Lung (tissue), 12 donors: Measurements from ENCODE around the gene PTPRU. TPM values are rescaled to one million over a fixed set of nuclear protein-coding genes. Genes with fewer than 3 reads are reported as not detected.

Experiments used
- ATAC-seq: fragments of 200-7000 bp; cut with Tn5 transposase; one replicate; pipeline ENCODE4 v1.9.1; 2020; ENCODE audit warnings: moderate number of reproducible peaks; ENCODE audit not compliant: insufficient read depth, low FRiP score
- DNase-seq, 3 donors: peaks; one replicate each; pipeline ENCODE4 v3.0.0-alpha.2; 2013 to 2017
- H3K27ac ChIP-seq, 2 donors: one replicate each; pipeline ENCODE4 v1.5.1; 2013; ENCODE audit warnings: mild to moderate bottlenecking in 2 of 2, moderate library complexity in 2 of 2, control low read depth in 1 of 2, inconsistent platforms in 1 of 2, low read depth in 1 of 2, low read length in 1 of 2
- H3K27me3 ChIP-seq, 3 donors: one replicate each; pipeline ENCODE4 v1.5.1; 2013; ENCODE audit warnings: low read length in 2 of 3; ENCODE audit not compliant: control insufficient read depth in 3 of 3, insufficient read depth in 3 of 3
- H3K36me3 ChIP-seq, 4 donors: one replicate each; pipeline ENCODE4 v1.5.1; 2013; ENCODE audit warnings: low read length in 4 of 4, mild to moderate bottlenecking in 1 of 4, moderate library complexity in 1 of 4; ENCODE audit not compliant: control insufficient read depth in 4 of 4, insufficient read depth in 4 of 4
- H3K4me1 ChIP-seq, 5 donors: one replicate each; pipeline ENCODE4 v1.5.1; 2013; ENCODE audit warnings: low read length in 5 of 5, mild to moderate bottlenecking in 2 of 5, moderate library complexity in 1 of 5; ENCODE audit not compliant: control insufficient read depth in 5 of 5, insufficient read depth in 5 of 5
- H3K4me3 ChIP-seq: one replicate; pipeline ENCODE4 v1.5.1; 2013; ENCODE audit warnings: mild to moderate bottlenecking, control low read depth, moderate library complexity
- H3K9ac ChIP-seq, 2 donors: one replicate each; pipeline ENCODE4 v1.5.1; 2013; ENCODE audit warnings: low read length in 2 of 2, control low read depth in 1 of 2; ENCODE audit not compliant: insufficient read depth in 1 of 2
- H3K9me3 ChIP-seq, 4 donors: one replicate each; pipeline ENCODE4 v1.5.1; 2013; ENCODE audit warnings: low read length in 3 of 4, mild to moderate bottlenecking in 1 of 4, moderate library complexity in 1 of 4; ENCODE audit not compliant: control insufficient read depth in 4 of 4, insufficient read depth in 3 of 4
- CTCF ChIP-seq: IDR thresholded peaks from 2 replicates; pipeline ENCODE4 v1.5.1; 2012; ENCODE audit warnings: mild to moderate bottlenecking; ENCODE audit errors: control extremely low read depth, extremely low read depth
- WGBS, 2 donors: extraction: QIAGEN DNeasy Blood & Tissue Kit; methylation state at CpG; one replicate each; pipeline ENCODE4 v1.1.7; 2013; 5-methylcytosine and 5-hydroxymethylcytosine counted together
- polyA plus RNA-seq, 2 donors: library from polyadenylated mRNA; stranded (reverse); fragments of 200-250 nt; gene quantifications; one replicate each; pipeline ENCODE4 v1.2.1, GENCODE V29; 2013
- total RNA-seq, 2 donors: library from RNA; depleted of rRNA in 1 of 2; stranded (reverse); fragments of >200 nt in 1 of 2; gene quantifications; one replicate each; pipeline ENCODE4 v1.2.1, GENCODE V29; 2014 to 2021
- donor health status: control.
- donor health status: control.
- donor health status: Bipolar disorder and iron deficiency.
- donor health status: healthy.
- donor health status: DM: yes; HTN: yes; CAD: no.

Gene PTPRU
- total and polyA plus RNA-seq, 4 donors = 22.6 to 55.3 (median 32.9) TPM

- peaks cover 0 to 3% (median 0%) of the 10 kb centered on the region in 3 donors for H3K27me3 ChIP-seq
- H3K36me3 ChIP-seq = no peaks in the 10 kb centered on the region
- H3K27ac ChIP-seq = no peak overlapping the region
- H3K4me1 ChIP-seq = peaks cover 0 to 10% (median 0%) of the 10 kb centered on the region in 5 donors
- no peak overlapping the region for H3K4me3 ChIP-seq
- DNase-seq (no peak), ATAC-seq (no peak)
- peaks cover 0 to 5% (median 0%) of the 10 kb centered on the region in 4 donors for H3K9me3 ChIP-seq
- 78 to 81% methylated on average over 16 of the region's 16 CpGs for WGBS, 2 donors
- H3K9ac ChIP-seq = no peak overlapping the region
- no peak for TF ChIP-seq CTCF
Observed at GRCh38 chr1:29243023-29243870, 6.9 kb downstream of the PTPRU start.

- Histone ChIP-seq H3K27me3 (peaks cover 0 to under 1% (median 0%) of the 10 kb centered on the region in 3 donors), H3K27ac (no peak overlapping the region), H3K9ac (no peak overlapping the region), H3K4me1 (peaks cover 0 to 5% (median 0%) of the 10 kb centered on the region in 5 donors), H3K9me3 (peaks cover 0 to 5% (median 0%) of the 10 kb centered on the region in 4 donors), H3K36me3 (peaks cover 0 to 1% (median 0%) of the 10 kb centered on the region in 4 donors), H3K4me3 (no peak overlapping the region)
- TF ChIP-seq CTCF = no peak
- WGBS, 2 donors = 54 to 61% methylated on average over 3 of the region's 3 CpGs
- ATAC-seq = no peak
- DNase-seq = no peak
Observed at GRCh38 chr1:29243871-29244200, 7.5 kb downstream of the PTPRU start.

- H3K27ac ChIP-seq = no peak overlapping the region
- no peak overlapping the region for H3K4me3 ChIP-seq
- H3K9ac ChIP-seq = no peak overlapping the region
- no peaks in the 10 kb centered on the region for H3K27me3 ChIP-seq
- peaks cover 0 to 17% (median 2%) of the 10 kb centered on the region in 5 donors for H3K4me1 ChIP-seq
- peaks cover 0 to 1% (median 0%) of the 10 kb centered on the region in 4 donors for H3K36me3 ChIP-seq
- no peak for TF ChIP-seq CTCF
- DNase-seq (no peak), ATAC-seq (no peak)
- 78 to 80% methylated on average over 6 of the region's 6 CpGs for WGBS, 2 donors
- peaks cover 0 to 5% (median 0%) of the 10 kb centered on the region in 4 donors for H3K9me3 ChIP-seq
Observed at GRCh38 chr1:29245261-29245660, 8.9 kb downstream of the PTPRU start.
